HepG2 (cell line): ENCODE results near the gene REM2. TPM values are rescaled to one million over a fixed set of nuclear protein-coding genes. Genes with fewer than 3 reads are reported as not detected.

Source experiments
- CBFB ChIP-seq: sonication (generic); formaldehyde crosslinking; IDR thresholded peaks from 2 replicates; pipeline ENCODE4 v1.4.0; 2020; ENCODE audit warnings: missing genetic modification reagents
- CENPBD1 ChIP-seq: sonication (generic); formaldehyde crosslinking; IDR thresholded peaks from 2 replicates; pipeline ENCODE4 v1.8.0; 2022; ENCODE audit warnings: missing genetic modification reagents, low read depth, mild to moderate bottlenecking, borderline replicate concordance
- CTCF ChIP-seq: sonication (generic); formaldehyde crosslinking; IDR thresholded peaks from 2 replicates; pipeline ENCODE4 v1.5.0; 2020; ENCODE audit warnings: mild to moderate bottlenecking, missing genetic modification reagents, moderate library complexity
- DMAP1 ChIP-seq: IDR thresholded peaks from 2 replicates; pipeline ENCODE4 v1.6.1; 2016
- E2F5 ChIP-seq: sonication (generic); formaldehyde crosslinking; conservative IDR thresholded peaks from 2 replicates; pipeline ENCODE4 v1.4.0; 2020; ENCODE audit warnings: missing genetic modification reagents
- MBD4 ChIP-seq: IDR thresholded peaks from 2 replicates; pipeline ENCODE4 v1.6.1; 2012; ENCODE audit warnings: low read length, inconsistent platforms, borderline replicate concordance
- RARA ChIP-seq: IDR thresholded peaks from 2 replicates; pipeline ENCODE4 v1.6.1; 2016; ENCODE audit warnings: missing genetic modification reagents, missing compliant biosample characterization
- RBAK ChIP-seq: sonication (generic); formaldehyde crosslinking; IDR thresholded peaks from 2 replicates; pipeline ENCODE4 v1.5.1; 2020; ENCODE audit warnings: mild to moderate bottlenecking, missing genetic modification reagents
- RORA ChIP-seq: sonication (generic); formaldehyde crosslinking; IDR thresholded peaks from 2 replicates; pipeline ENCODE4 v1.5.0; 2020; ENCODE audit warnings: mild to moderate bottlenecking, missing genetic modification reagents, moderate library complexity
- ZFP36L2 ChIP-seq: sonication (generic); formaldehyde crosslinking; IDR thresholded peaks from 2 replicates; pipeline ENCODE4 v1.4.0; 2020; ENCODE audit warnings: missing genetic modification reagents
- ZNF407 ChIP-seq: sonication (generic); formaldehyde crosslinking; IDR thresholded peaks from one replicate; pipeline ENCODE4 v1.5.1; 2020; ENCODE audit warnings: mild to moderate bottlenecking, missing genetic modification reagents; ENCODE audit errors: not compliant biosample characterization
- ZNF770 ChIP-seq: sonication (generic); formaldehyde crosslinking; IDR thresholded peaks from 2 replicates; pipeline ENCODE4 v1.5.0; 2020; ENCODE audit warnings: mild to moderate bottlenecking, missing genetic modification reagents
- ZNF781 ChIP-seq: sonication (generic); formaldehyde crosslinking; IDR thresholded peaks from 2 replicates; pipeline ENCODE4 v1.5.1; 2020; ENCODE audit warnings: borderline replicate concordance, mild to moderate bottlenecking, missing genetic modification reagents; ENCODE audit errors: not compliant biosample characterization
- ZNF841 ChIP-seq: sonication (generic); formaldehyde crosslinking; IDR thresholded peaks from 2 replicates; pipeline ENCODE4 v1.8.1; 2023; ENCODE audit warnings: missing genetic modification reagents, borderline replicate concordance
- polyA plus RNA-seq, 8 experiments: library from polyadenylated mRNA; depleted of rRNA in 3 of 8; stranded (reverse) in 7 of 8; unstranded in 1 of 8; fragments of >200 nt; fragmentation: Illumina TruSeq in 4 of 8; extraction: Trizol in 4 of 8; gene quantifications; 2 replicates each; pipeline versions ENCODE4 v1.2.1 to v1.2.3, GENCODE V29; 2011 to 2016; ENCODE audit warnings: low read depth in 4 of 8, missing spikeins in 1 of 8, mixed read lengths in 1 of 8; ENCODE audit not compliant: insufficient read depth in 1 of 8
- total RNA-seq, 5 experiments: library from RNA; depleted of rRNA; stranded (reverse); fragments of >200 nt; fragmentation: Illumina TruSeq; extraction: Trizol; gene quantifications; 2 replicates each; pipeline ENCODE4 v1.2.3, GENCODE V29; 2016; ENCODE audit warnings: low read depth in 1 of 5

Gene REM2
- total and polyA plus RNA-seq, 2 of the 13 experiments (the other 11 are each of a cell fraction or from before 2014, with no cell fraction given): 0.20 TPM; not detected in 1

- TF ChIP-seq ZNF407 (peak; percentile 98), RBAK (peak; percentile 62; the same call in 1 of the 2 replicates), ZNF770 (CRISPR knock-in tag) (peak; percentile 67), RORA (no peak), ZFP36L2 (peak; percentile 89; the same call in 1 of the 2 replicates), CENPBD1 (CRISPR knock-in tag) (no peak; the same call in 1 of the 2 replicates), ZNF781 (CRISPR knock-in tag) (peak; percentile 98), RARA (CRISPR knock-in tag) (peak; percentile 73), CTCF (CRISPR knock-in tag) (peak; percentile 60), MBD4 (no peak), ZNF841 (0 out of 2 replicates have a peak, but pooled peaks have one; percentile 8), DMAP1 (CRISPR knock-in tag) (peak; percentile 100), E2F5 (CRISPR knock-in tag) (peak; percentile 67), CBFB (CRISPR knock-in tag) (peak; percentile 96)
Observed at GRCh38 chr14:22929104-22929960, 46.3 kb downstream of the REM2 start, which contains the start of gene PRMT5 (continued).
